GM19324 (cell line): ENCODE measurements around the gene WWOX.

Experiments
- ATAC-seq: cut with Tn5 transposase; IDR thresholded peaks from one replicate; pipeline ENCODE4 v1.9.1; 2021; ENCODE audit warnings: mild to moderate bottlenecking, moderate library complexity; ENCODE audit not compliant: unreplicated experiment, low FRiP score

WWOX gene

GRCh38 chr16:79183571-79183970 is 1084.1 kb downstream of the WWOX start:
- no peak for ATAC-seq

DNA sequence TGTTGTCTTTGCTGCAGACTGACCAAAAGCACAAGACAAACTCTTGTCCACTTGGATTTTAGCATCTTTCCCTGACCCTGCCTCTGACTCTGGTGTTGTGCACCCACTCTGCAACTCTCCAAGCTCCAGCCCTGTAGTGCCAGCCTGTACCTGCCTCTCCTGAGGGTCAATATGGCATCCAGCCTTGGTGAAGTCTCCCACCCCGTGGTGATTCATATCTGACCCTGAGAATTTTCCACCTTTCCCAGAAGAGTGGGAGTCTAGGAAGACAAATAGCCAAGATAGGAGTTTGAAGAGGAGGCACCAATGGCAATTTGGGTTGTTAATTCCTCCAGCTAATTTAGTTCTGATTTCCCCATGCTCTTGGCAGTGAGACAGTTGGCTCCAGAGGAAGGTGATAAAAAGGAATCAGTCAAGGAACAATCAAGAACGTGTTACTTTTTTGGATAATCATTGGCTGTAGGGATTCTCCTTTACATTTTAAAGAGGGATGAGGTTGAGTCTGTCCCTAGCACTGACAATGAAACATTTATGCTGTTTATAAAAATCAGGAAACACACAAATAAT is 1085.1 kb downstream of the WWOX start:
- ATAC-seq: no peak

- ATAC-seq: no peak
These were observed 1086.3 kb downstream of the WWOX start for GRCh38 chr16:79185711-79186110.

DNA sequence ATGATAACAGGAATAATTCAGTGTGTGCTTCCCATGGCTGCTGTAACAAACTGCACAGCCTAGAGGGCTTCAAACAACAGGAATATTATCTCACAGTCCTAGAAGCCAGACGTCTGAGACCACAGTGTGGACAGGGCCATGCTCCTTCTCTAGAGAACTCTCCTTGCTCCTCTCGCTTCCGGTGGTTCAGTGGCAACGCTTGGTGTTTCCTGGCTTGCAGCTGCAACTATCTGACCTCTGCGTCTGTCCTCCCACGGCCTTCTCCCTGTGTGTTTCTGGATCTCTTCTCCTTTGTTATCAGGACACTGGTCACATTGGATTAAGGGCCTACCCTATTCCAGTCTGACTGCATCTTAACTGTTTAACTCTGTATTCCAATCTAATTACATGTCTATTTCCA is 1086.7 kb downstream of the WWOX start:
- ATAC-seq: no peak

- no peak for ATAC-seq
These were observed 1088.8 kb downstream of the WWOX start for GRCh38 chr16:79188115-79188738.

- ATAC-seq: no peak
These were observed 1089.3 kb downstream of the WWOX start for GRCh38 chr16:79188739-79189122.

- no peak for ATAC-seq
These were observed 1091.1 kb downstream of the WWOX start for GRCh38 chr16:79190542-79190941.

DNA sequence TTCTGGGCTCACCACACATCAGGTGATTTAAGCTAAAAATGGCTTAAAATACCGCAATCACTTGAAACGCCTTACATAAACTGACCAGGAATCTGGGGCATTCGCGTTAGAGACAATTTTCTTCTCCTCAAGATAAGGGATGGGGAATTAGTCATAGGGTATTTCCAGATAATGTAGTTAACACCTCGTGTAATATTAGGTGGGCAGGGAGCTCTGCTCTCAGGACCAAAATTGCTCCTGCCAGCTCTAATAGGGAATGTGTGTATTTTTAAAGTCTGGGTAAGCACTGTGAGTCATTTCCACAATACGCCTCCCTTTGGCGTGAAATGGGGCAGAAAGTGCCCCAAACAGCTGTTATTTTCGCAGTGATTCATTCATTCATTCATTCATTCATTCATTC is 1092.5 kb downstream of the WWOX start:
- ATAC-seq: no peak

DNA sequence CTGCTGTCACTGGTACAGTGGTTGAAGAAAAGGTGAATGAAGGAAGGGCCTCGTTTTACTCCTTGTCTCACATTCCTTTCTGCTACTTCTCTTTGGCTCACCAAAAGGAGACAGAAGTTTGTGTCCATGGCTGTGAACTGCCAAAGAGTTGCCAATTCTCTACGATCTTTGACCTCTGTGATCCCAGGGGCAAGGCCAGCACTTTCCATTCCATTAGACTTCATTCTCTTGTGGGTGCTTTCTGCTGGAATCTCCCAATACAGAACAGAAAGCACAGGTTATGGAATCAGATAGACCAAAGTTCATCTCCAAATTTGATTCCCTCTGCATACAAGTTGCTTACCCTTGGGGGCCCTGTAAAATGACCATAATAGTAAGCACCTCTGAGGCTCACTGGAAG is 1093.5 kb downstream of the WWOX start:
- ATAC-seq: no peak

DNA sequence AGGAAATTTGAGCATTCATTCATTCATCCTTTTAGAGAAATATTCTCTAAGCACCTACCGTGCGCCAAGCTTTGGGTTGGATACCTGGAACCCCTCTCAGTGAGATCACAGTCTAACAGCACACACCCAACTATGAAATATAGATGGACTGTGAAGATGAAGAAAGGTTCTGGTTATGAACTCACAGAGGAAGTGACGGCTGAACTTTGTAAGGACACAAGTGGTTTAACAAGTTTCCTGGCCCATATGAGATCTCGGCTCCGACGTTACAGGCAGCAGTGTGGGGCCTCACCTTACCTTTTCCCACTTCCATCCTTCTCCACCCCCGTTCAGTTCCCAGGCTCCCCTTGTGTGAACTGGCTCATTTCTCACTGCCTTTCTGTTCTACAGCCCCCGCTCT is 1094.8 kb downstream of the WWOX start:
- no peak for ATAC-seq

- no peak for ATAC-seq
These were observed 1096.5 kb downstream of the WWOX start for GRCh38 chr16:79195938-79196337.

DNA sequence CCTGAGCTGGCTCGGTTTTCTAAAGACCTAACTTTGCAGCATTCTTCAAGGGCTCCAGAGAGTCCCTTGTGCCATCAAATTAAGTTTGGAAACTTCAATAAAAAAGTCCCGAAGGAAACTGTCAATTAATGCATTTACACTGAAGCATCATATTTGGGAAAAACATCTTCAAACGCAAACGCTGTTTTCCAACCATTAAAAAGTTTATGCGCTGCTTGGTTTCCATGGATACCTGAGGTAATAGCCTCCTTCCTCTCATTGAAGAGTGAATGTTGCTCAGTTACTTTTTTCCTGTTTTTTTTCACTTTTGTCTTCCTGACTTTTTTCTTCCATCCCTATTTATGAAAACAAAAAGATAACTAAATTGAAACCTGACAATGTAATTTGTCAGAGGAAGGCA is 1102.0 kb downstream of the WWOX start:
- ATAC-seq: no peak

GRCh38 chr16:79202977-79203376 is 1103.5 kb downstream of the WWOX start:
- ATAC-seq: no peak

GRCh38 chr16:79204486-79204885 is 1105.0 kb downstream of the WWOX start:
- no peak for ATAC-seq

DNA sequence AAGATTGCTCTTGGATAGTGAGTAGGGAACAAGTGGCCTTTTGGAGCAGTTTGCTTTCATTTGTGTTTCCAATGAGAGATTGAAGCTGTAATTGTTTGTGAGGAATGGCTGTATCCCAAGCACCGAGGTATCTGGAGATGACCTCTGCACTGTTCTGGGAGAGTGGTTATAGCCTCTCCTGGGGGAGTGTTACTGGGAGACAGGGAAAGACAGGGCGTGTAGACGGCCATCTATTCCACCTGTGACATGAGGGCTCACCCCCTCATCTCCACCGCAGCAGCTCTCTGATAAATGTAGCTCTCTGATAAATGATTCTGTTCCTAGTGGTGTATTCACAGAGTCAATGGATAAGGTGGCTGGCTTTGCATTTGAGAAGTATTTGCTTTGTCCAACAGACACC is 1107.4 kb downstream of the WWOX start:
- no peak for ATAC-seq

- no peak for ATAC-seq
These were observed 1109.9 kb downstream of the WWOX start for GRCh38 chr16:79209308-79209707.

- no peak for ATAC-seq
These were observed 1111.2 kb downstream of the WWOX start for GRCh38 chr16:79210607-79211006.

GRCh38 chr16:79211586-79211985 is 1112.1 kb downstream of the WWOX start:
- no peak for ATAC-seq

DNA sequence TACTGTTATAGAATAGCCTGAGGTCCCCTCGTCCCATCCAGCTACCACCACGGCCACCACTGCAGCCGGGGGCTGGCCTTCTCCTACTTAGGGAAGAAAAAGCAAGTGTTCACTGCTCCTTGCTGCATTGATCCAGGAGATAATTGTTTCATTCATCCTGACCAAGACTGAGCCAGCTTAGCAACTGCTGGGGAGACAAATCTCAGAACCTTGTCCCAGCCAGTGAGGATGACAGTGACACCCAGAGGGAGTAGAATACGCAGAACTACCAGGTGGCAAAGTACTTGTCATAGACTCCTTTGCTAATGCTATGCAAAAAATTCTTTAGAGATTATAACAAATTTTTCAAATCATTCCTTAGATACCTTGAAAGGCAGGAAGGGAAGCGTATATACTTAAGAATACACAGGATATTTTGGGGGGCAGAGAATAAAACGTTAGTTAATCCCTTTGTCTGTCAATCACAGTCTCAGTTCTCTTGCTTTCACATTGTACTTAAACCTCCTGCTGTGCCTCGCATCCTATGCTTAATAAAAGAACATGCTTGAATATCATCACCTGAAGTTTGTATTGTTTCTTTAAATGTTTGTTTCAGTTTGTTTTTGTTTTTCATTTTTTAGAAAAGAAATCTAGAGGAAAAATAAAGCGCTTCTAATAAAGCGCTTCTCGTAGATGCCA is 1112.8 kb downstream of the WWOX start:
- ATAC-seq: no peak

- no peak for ATAC-seq
These were observed 1113.8 kb downstream of the WWOX start for GRCh38 chr16:79213214-79213613.

- no peak for ATAC-seq
These were observed 1115.8 kb downstream of the WWOX start for GRCh38 chr16:79215289-79215688.

DNA sequence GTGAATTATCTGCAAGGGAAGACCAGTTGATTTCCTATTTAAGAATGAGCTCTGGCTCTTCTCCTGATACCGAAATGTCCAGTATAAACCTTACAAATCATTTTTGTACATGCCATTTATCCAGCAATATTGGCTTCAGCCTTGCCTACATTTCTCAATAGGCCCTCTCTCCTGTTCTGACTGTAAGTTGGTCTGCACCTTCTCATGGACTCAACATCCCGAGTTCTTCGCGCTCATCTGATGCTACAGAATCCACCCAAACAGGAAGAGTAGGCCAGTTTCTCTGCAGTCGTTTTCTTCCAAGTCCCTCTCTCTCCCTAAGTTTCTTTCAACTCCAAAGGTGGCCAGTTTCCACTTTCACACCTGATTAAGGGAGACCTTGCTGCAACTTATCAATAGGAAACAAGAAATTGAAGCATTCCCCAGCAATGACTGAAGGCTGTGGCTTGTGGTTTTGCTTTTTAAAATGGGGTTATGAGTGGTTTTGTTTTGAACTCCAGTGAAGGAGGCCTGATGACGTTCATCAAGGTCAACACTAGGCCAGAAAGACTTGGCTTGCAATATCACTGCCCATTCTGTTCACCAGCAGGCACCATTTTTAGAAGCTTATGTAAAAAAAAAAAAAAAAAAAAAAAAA is 1118.0 kb downstream of the WWOX start:
- ATAC-seq: no peak
